SU-DHL-6 (cell line): ENCODE data around the gene TNFAIP1.

Experiments used
- H2AFZ ChIP-seq: fragments of 200-600 bp; sonication (generic); 2 replicates; pipeline ENCODE4 v1.6.1; 2014; ENCODE audit warnings: low read depth, mild to moderate bottlenecking, moderate library complexity, mixed read lengths, antibody characterized with exemption, low read length; ENCODE audit not compliant: severe bottlenecking
- H3F3A ChIP-seq: fragments of 200-600 bp; shearing (Covaris generic); 2 replicates; pipeline ENCODE4 v1.6.0; 2016; ENCODE audit warnings: antibody characterized with exemption, mild to moderate bottlenecking; ENCODE audit not compliant: insufficient read depth
- H3K27ac ChIP-seq: fragments of 200-600 bp; sonication (generic); 2 replicates; pipeline ENCODE4 v1.5.1; 2016; ENCODE audit warnings: low read depth, mild to moderate bottlenecking, low read length, moderate library complexity, mixed read lengths
- H3K27me3 ChIP-seq: fragments of 200-600 bp; sonication (generic), shearing (Covaris generic); 2 replicates; pipeline ENCODE4 v1.6.0; 2014; ENCODE audit warnings: mild to moderate bottlenecking, low read length
- H3K36me3 ChIP-seq: fragments of 200-600 bp; sonication (generic); 2 replicates; pipeline ENCODE4 v1.6.1; 2014; ENCODE audit warnings: mild to moderate bottlenecking, low read length, mixed read lengths
- H3K4me2 ChIP-seq: fragments of 300-600, 200-600 bp; shearing (Covaris generic), sonication (generic); 2 replicates; pipeline ENCODE4 v1.6.0; 2014; ENCODE audit warnings: low read length, low read depth, mild to moderate bottlenecking; ENCODE audit not compliant: poor library complexity, severe bottlenecking
- H3K4me3 ChIP-seq: fragments of 200-600 bp; sonication (generic); 2 replicates; pipeline ENCODE4 v1.5.1; 2014; ENCODE audit warnings: antibody characterized with exemption, low read length, mild to moderate bottlenecking, mixed read lengths; ENCODE audit not compliant: insufficient read depth, poor library complexity, severe bottlenecking
- H3K79me2 ChIP-seq: fragments of 200-600 bp; sonication (generic); 2 replicates; pipeline ENCODE4 v1.6.1; 2014; ENCODE audit warnings: mild to moderate bottlenecking, low read length, moderate library complexity; ENCODE audit not compliant: insufficient read depth
- H3K9ac ChIP-seq: fragments of 200-600 bp; sonication (generic); 2 replicates; pipeline ENCODE4 v1.7.0; 2014; ENCODE audit warnings: mild to moderate bottlenecking, low read length
- H3K9me2 ChIP-seq: fragments of 200-600 bp; sonication (generic); replicated peaks from 2 replicates; pipeline ENCODE4 v1.6.1; 2014; ENCODE audit warnings: low read length; ENCODE audit not compliant: insufficient read depth
- H3K9me3 ChIP-seq: fragments of 200-600 bp; sonication (generic); 2 replicates; pipeline ENCODE4 v1.6.1; 2014; ENCODE audit warnings: low read length, mixed read lengths; ENCODE audit not compliant: insufficient read depth
- H4K20me1 ChIP-seq: fragments of 200-600 bp; sonication (generic); 2 replicates; pipeline ENCODE4 v1.6.1; 2014; ENCODE audit warnings: low read depth, mild to moderate bottlenecking, antibody characterized with exemption, low read length, moderate library complexity, mixed read lengths
- CTCF ChIP-seq: fragments of 200-600 bp; sonication (generic); IDR thresholded peaks from one replicate; pipeline ENCODE4 v1.5.1; 2017; ENCODE audit warnings: antibody characterized with exemption, mild to moderate bottlenecking, low read length, moderate library complexity; ENCODE audit not compliant: insufficient read depth, poor library complexity, severe bottlenecking
- EZH2phosphoT487 ChIP-seq: fragments of 200-600 bp; sonication (generic), shearing (Covaris generic); conservative IDR thresholded peaks from 2 replicates; pipeline ENCODE4 v1.6.1; 2018; ENCODE audit warnings: mild to moderate bottlenecking, antibody characterized with exemption, low read length, moderate library complexity, mixed read lengths

TNFAIP1 gene

GRCh38 chr17:28345419-28346198 lies 10.0 kb downstream of the TNFAIP1 start:
- no peak overlapping the region for H3K9ac ChIP-seq
- no peak for TF ChIP-seq CTCF
- no peak for TF ChIP-seq EZH2phosphoT487

GRCh38 chr17:28346199-28346580 lies 10.6 kb downstream of the TNFAIP1 start:
- no peak overlapping the region for H3K27ac ChIP-seq
- H3K9me2 ChIP-seq: no peaks in the 10 kb centered on the region
- H3K36me3 ChIP-seq: no peaks in the 10 kb centered on the region
- H4K20me1 ChIP-seq: no peaks in the 10 kb centered on the region
- H2AFZ ChIP-seq: no peak overlapping the region
- no peaks in the 10 kb centered on the region for H3F3A ChIP-seq
- no peak overlapping the region for H3K4me2 ChIP-seq
- no peak for TF ChIP-seq EZH2phosphoT487
- no peak for TF ChIP-seq CTCF
- H3K27me3 ChIP-seq: no peaks in the 10 kb centered on the region
- H3K9ac ChIP-seq: no peak overlapping the region
- no peaks in the 10 kb centered on the region for H3K79me2 ChIP-seq
- H3K9me3 ChIP-seq: no peaks in the 10 kb centered on the region
- no peak overlapping the region for H3K4me3 ChIP-seq

More at GRCh38 chr17:28345419-28346198, 10.0 kb downstream of the TNFAIP1 start:
- H2AFZ ChIP-seq: no peak overlapping the region
- no peak overlapping the region for H3K4me3 ChIP-seq
- no peaks in the 10 kb centered on the region for H3K79me2 ChIP-seq
- no peak overlapping the region for H3K4me2 ChIP-seq
- no peaks in the 10 kb centered on the region for H3K9me2 ChIP-seq
- no peaks in the 10 kb centered on the region for H3K36me3 ChIP-seq
- no peaks in the 10 kb centered on the region for H3K27me3 ChIP-seq
- H3F3A ChIP-seq: no peaks in the 10 kb centered on the region
- H4K20me1 ChIP-seq: no peaks in the 10 kb centered on the region
- no peak overlapping the region for H3K27ac ChIP-seq
- no peaks in the 10 kb centered on the region for H3K9me3 ChIP-seq

GRCh38 chr17:28346746-28347246 lies 11.2 kb downstream of the TNFAIP1 start:
- no peaks in the 10 kb centered on the region for H3K79me2 ChIP-seq
- H3F3A ChIP-seq: no peaks in the 10 kb centered on the region
- no peak overlapping the region for H3K27ac ChIP-seq
- H3K9me3 ChIP-seq: no peaks in the 10 kb centered on the region
- H3K9ac ChIP-seq: no peak overlapping the region
- no peak overlapping the region for H3K4me3 ChIP-seq
- no peak overlapping the region for H3K4me2 ChIP-seq
- H3K9me2 ChIP-seq: no peaks in the 10 kb centered on the region
- no peaks in the 10 kb centered on the region for H3K27me3 ChIP-seq
- no peaks in the 10 kb centered on the region for H4K20me1 ChIP-seq
- TF ChIP-seq EZH2phosphoT487: no peak
- no peak for TF ChIP-seq CTCF
- H2AFZ ChIP-seq: no peak overlapping the region
- peaks cover 1% of the 10 kb centered on the region; the same call in 1 of the 2 replicates for H3K36me3 ChIP-seq
